Kidney capillary endothelial cell (primary cell): ENCODE data around the gene NSD2.
A peak's percentile ranks its signal among the peaks of the same experiment; 100 is the strongest.
"Not testable (repeated sequence)": the region's sequence is repeated elsewhere in the genome, so short reads cannot be mapped to it uniquely, and the experiment has no call there.

Source experiments
- DNase-seq: peaks from one replicate; pipeline ENCODE4 v3.0.0-alpha.2; 2018; ENCODE audit warnings: low spot score

The NSD2 gene

GRCh38 chr4:1842339-1842895, 28.8 kb upstream of the NSD2 start:
- DNase-seq = no peak

GRCh38 chr4:1842993-1843448, 28.2 kb upstream of the NSD2 start:
- no peak for DNase-seq

- no peak for DNase-seq
Measured at GRCh38 chr4:1843852-1844251, 27.3 kb upstream of the NSD2 start.

- not testable (repeated sequence) for DNase-seq
Measured at GRCh38 chr4:1844618-1845017, 26.6 kb upstream of the NSD2 start.

DNA sequence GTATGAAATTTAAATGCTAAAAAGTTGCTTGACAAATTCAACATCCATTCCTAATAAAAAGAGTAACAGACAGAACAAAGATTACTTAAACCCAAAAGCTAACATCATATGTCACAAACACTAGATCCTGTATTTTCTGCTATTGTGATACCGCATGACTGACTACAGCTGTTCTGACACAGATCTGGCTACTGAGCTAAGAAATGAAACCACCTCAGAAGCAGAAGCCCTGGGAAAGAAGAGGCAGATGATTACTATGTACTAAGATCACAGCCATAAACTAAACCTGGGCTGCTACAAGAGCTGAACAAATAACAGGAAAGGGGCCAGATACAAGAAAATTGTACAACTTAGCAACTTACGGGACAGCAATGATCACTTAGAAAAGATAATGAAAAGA, 24.6 kb upstream of the NSD2 start:
- no peak for DNase-seq

DNA sequence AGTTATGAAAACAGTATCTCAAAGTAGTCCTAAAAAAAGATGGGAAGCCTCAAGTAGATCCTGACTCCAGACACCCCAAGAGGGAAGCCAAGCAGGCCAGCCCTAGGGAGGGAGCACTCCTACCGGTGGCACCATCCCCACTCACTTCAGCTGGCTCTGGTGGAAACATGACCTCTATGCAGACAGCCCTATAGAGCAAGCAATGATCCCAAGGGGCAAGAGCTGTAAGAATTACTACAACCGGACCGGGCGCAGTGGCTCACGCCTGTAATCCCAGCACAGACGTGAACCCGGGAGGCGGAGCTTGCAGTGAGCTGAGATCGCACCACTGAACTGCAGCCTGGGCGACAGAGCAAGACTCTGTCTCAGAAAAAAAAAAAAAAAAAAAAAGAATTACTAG, 20.9 kb upstream of the NSD2 start:
- DNase-seq = no peak

DNA sequence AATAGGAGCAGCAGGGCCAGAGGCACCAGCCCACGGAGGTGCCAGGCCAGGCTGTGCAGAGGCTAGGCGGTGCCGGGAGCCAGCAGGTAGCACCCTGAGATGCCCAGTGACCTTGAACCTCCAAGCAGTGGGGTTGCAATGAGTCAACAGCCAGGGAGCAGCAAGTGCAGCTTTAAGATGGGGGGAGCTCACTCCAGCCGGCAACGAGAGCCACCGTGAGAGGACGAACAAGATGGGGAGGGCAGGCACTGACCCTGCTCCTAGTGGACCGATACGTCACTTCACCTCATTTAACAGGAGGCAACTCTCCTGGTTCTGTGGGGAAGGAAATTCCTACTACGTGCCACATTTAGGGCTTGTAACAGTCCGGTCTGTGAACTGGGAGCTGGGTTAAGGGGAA, 20.0 kb upstream of the NSD2 start:
- no peak for DNase-seq

GRCh38 chr4:1851575-1852410, 19.4 kb upstream of the NSD2 start:
- DNase-seq = no peak

DNA sequence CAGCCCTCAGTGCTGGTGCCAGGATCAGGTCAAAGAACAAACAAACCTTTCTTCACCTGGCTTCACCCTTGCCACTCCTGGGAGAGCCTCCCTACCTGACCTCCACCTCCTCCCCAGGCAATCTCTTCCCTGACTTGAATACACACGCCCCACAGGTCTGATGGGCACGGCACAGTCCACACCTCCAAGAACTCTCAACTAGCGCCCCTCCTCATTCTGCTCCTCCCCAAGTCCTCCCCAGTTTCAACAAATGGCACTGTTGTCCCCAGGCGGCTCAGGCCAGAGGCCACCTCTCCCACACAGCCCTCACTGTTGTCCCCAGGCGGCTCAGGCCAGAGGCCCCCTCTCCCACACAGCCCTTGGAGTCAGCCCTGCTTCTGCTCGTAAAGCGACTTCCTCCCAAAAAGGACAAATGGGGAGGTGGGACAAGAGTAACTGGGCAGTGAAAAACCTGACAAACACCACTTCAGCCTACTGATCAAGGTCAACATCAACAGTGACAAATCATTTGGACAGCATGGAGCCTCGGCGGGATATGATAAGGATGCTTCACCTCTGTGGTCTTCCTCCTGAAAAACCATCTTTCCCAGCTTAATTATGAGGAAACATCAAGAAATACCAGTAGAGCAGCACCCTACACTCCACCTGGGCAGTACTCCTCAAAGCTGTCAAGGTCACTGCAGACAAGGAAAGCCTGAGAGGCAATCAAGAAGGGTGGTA, 18.1 kb upstream of the NSD2 start:
- DNase-seq = no peak

- DNase-seq = no peak
Measured at GRCh38 chr4:1854752-1855151, 16.4 kb upstream of the NSD2 start.

DNA sequence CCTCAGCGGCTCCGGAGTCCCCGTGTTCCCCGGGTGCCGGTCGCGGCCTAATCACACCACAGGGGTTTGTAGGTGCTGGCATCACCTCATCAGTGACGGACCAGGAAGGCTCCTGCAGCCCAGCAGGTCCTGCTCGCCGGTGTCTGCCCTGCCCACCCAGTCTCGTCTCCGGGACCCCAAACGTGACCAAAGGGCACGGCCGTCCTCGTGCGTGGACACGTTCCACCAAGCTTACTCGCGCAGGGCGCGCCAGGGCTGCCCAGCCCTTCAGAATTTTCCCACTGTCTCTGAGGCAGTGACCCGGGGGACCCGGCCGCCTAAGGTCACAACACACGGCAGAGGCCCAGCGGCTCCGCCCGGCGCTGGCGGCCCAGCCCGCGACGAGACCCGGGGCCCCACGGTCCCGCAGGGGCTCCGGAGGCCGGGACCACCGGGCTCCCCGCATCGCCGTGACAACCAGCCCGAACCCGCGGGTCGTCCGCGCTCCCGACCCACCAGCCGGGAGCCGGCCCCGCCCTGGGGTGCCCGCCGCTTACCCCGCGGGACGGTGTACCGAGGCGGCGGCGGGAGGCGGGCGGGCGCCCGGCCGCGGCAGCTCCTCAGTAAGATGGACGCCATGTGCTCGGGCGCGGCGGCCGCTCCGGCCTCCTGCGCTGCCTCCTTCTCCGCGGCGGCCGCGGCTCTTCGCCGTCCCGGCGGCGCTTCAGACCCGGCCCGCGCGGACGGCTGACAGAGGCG, 15.7 kb upstream of the NSD2 start:
- no peak for DNase-seq

- DNase-seq = peak; percentile 75
Measured at GRCh38 chr4:1856071-1856942, 14.9 kb upstream of the NSD2 start, which contains the start of gene LETM1. TSS of gene LETM1 (minus strand) at chr4:1856156. CDS start at chr4:1855950, 206 bp downstream.

DNA sequence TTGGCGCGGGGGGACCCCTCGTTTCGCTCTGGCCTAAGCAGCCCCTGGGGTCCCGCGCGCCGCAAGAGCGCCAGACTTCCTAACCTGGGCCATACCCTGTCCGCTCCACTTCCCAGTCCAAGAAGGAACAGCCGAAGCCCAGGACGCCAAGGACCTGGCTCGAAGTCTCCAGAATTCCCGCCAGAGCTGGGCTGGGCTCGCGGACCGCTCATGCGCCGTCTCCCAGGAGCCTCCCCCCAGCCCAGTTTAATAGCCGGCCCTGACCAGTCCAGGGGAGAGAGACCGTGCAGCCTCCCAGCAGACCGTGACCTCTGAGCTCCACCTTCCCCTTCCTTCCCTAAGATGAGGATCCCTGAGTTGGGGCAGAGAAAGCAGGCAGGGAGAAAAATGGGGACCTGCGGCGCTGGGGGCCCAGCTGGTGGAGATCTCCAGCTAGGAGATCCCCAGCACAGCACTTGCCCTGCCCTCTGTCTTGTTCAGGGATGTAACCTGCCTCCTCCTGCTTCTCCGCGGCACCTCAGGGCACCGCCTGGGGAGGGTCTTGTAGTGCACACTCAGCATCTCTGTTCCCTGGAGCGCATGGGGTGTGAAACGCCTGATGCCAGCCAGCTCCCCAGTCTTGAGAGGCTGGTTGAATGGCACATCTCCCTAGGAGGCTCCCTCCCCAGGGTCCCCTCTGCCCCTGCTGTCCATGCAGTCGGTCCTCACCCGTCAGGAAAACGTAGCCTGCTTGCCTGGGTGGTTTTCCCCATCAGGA, 14.1 kb upstream of the NSD2 start:
- DNase-seq = peak; percentile 5

GRCh38 chr4:1857931-1858330, 13.3 kb upstream of the NSD2 start:
- no peak for DNase-seq

DNA sequence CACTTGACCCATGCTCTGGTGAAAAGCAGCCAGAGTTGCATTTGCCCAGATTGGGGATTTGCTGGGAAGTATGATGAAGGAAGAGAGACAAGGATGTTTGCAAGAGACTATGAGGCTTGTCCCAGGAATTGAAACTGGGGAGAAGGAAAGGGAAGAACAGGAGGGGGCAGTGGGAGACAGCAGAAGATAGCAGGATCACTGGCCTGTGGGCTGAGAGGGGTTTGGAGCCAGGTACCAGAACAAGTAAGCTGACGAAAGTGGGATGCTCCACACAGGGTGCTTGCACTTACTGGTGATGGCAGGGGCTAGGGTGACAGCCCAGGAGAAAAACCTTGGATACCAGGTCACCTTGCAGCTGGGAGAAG, 11.8 kb upstream of the NSD2 start:
- no peak for DNase-seq

DNA sequence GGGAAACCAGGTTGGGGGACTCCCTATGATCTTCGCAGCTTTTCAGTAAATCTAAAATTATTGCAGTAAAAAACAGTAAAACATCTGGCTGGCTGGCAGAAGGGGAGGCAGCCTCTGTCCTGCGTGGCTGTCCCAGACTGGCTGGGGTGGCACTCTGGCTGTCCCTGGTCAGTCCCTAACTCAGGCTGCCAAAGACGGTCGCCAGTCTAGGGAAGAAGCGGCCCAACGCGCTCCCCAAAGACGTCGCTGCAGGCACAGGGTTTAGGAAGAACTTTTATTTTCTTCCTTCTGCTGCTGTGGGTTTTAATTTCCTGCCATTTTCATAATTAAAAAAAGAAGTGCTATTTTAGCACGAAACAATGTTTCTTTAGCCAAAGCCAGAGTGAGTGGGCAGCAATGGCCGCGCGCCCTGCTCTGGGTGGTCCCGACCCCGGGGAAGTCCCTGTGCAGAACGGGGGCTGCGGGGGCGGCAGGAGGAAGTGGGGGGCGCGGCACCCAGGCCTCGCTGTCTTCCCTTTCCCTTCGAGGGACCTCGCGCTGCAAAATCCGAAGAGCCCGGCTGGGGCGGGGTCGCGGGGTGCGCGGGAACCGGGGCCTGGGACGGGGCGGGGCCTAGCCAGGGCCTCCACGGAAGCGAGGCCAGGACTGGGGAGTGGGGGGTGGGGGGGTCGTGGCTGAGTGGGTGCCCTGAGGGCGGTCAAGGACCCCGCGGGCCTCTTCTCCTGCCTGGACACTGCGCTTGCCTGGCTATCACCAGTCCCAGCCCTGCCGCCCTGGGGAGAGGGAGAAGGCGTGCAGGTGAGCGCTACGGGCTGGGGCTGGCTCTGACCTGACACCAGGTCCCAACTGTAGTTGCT, 8.9 kb upstream of the NSD2 start:
- no peak for DNase-seq

DNA sequence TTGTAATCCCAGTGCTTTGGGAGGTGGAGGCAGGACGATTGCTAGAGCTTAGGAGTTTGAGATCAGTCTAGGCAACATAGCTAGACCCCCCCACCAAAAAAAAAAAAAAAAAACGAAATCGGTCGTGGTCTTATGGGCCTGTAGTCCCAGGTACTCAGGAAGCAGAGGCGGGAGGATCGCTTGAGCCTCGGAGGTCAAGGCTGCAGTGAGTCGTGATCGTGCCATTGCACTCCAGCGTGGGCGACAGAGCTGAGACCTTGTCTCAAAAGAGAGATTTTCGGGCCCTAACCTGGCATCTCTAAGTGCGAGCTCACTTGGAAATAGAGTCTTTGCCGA, 8.3 kb upstream of the NSD2 start:
- no peak for DNase-seq

- DNase-seq = no peak
Measured at GRCh38 chr4:1863297-1864033, 7.7 kb upstream of the NSD2 start.
